ENCODE measurements around the gene GMPR. TPM values are rescaled to one million over a fixed set of nuclear protein-coding genes. Genes with fewer than 3 reads are reported as not detected.

The GMPR gene
- total RNA-seq, 1 experiment from 2014 or later, result 24.0 TPM

- RAD21 ChIA-PET (ENCODE audit: low non-redundant PET in 1 of 2, low total read pairs in 2 of 2, uncharacterized antibody in 2 of 2, unreplicated experiment in 2 of 2), result no interaction called here
- Histone ChIP-seq H3K27ac (ENCODE audit: low read depth, low read length) (no peak overlapping the region), H2AFZ (ENCODE audit: low read depth, low read length, poor library complexity, severe bottlenecking) (no peak overlapping the region), H3K4me1 (ENCODE audit: control insufficient read depth in 1 of 2, insufficient read depth in 2 of 2, low read length in 2 of 2) (peaks cover 13 to 41% of the 10 kb centered on the region in 2 experiments; a peak in 3 of 4 replicates), H3K4me2 (ENCODE audit: low read length) (no peak overlapping the region), H3K9me2 (ENCODE audit: insufficient read depth) (no peaks in the 10 kb centered on the region), H3K9me3 (ENCODE audit: control insufficient read depth in 1 of 2, insufficient read depth in 1 of 2, low read depth in 1 of 2, low read length in 2 of 2) (no peaks in the 10 kb centered on the region), H3K36me3 (ENCODE audit: control insufficient read depth in 1 of 2, insufficient read depth in 2 of 2, low read length in 2 of 2) (no peaks in the 10 kb centered on the region), H3K79me2 (ENCODE audit: insufficient read depth, low read length) (no peaks in the 10 kb centered on the region), H3K4me3 (replicated peaks in 1 of 2; ENCODE audit: low read depth in 1 of 2, low read length in 2 of 2) (no peak overlapping the region), H3K27me3 (ENCODE audit: insufficient read depth, low read length) (no peaks in the 10 kb centered on the region), H4K20me1 (ENCODE audit: insufficient read depth) (no peaks in the 10 kb centered on the region), H3K9ac (ENCODE audit: low read length) (no peak overlapping the region)
- no peak for TF ChIP-seq MAX (IDR thresholded peaks at IDR 0.05)
- TF ChIP-seq SRF (IDR thresholded peaks at IDR 0.05; ENCODE audit: low read depth), result no peak
- no peak for TF ChIP-seq SP1 (IDR thresholded peaks at IDR 0.05; ENCODE audit: low read depth)
- no peak for TF ChIP-seq JUND (IDR thresholded peaks at IDR 0.05)
- TF ChIP-seq POLR2AphosphoS5 (IDR thresholded peaks at IDR 0.05; ENCODE audit: low read depth, low read length), result no peak
- no peak for TF ChIP-seq CEBPB (IDR thresholded peaks at IDR 0.05; ENCODE audit: low read depth)
- CTCF ChIA-PET, result interaction anchor here (0.6 kb wide), 1 partner anchor 37 kb away, joined by 3 read pairs; no protein-coding TSS in a partner anchor
- intact Hi-C loops (cut with micrococcal nuclease), result no loop called here
- POLR2A ChIA-PET, result interaction anchor here (0.9 to 1.1 kb wide), 2 partner anchors 9 to 99 kb away, joined by 3 to 5 read pairs; partner anchors contain the start of gene GMPR
- DNase-seq (ENCODE audit: low read depth, low spot score), result no peak
- no TSS peak for BruUV-seq (replicated peaks)
- ATAC-seq, result no peak
These were observed 99.0 kb downstream of the GMPR start for GRCh38 chr6:16337295-16337975.

GRCh38 chr6:16338577-16339264 lies 100.3 kb downstream of the GMPR start:
- Histone ChIP-seq H4K20me1 (ENCODE audit: insufficient read depth) (no peaks in the 10 kb centered on the region), H3K4me1 (ENCODE audit: control insufficient read depth in 1 of 2, insufficient read depth in 2 of 2, low read length in 2 of 2) (peaks cover 10 to 40% of the 10 kb centered on the region in 2 experiments; a peak in 3 of 4 replicates), H2AFZ (ENCODE audit: low read depth, low read length, poor library complexity, severe bottlenecking) (no peak overlapping the region), H3K36me3 (ENCODE audit: control insufficient read depth in 1 of 2, insufficient read depth in 2 of 2, low read length in 2 of 2) (no peaks in the 10 kb centered on the region), H3K4me3 (replicated peaks in 1 of 2; ENCODE audit: low read depth in 1 of 2, low read length in 2 of 2) (peak overlapping the region in 1 of 2 experiments; percentile 38; a peak in 1 of 4 replicates), H3K79me2 (ENCODE audit: insufficient read depth, low read length) (no peaks in the 10 kb centered on the region), H3K9me3 (ENCODE audit: control insufficient read depth in 1 of 2, insufficient read depth in 1 of 2, low read depth in 1 of 2, low read length in 2 of 2) (no peaks in the 10 kb centered on the region), H3K9me2 (ENCODE audit: insufficient read depth) (no peaks in the 10 kb centered on the region), H3K27me3 (ENCODE audit: insufficient read depth, low read length) (no peaks in the 10 kb centered on the region), H3K27ac (ENCODE audit: low read depth, low read length) (no peak overlapping the region; the same call in 1 of the 2 replicates), H3K4me2 (ENCODE audit: low read length) (peak overlapping the region; percentile 71), H3K9ac (ENCODE audit: low read length) (peak overlapping the region; percentile 36)
- RAD21 ChIA-PET (ENCODE audit: low non-redundant PET in 1 of 2, low total read pairs in 2 of 2, uncharacterized antibody in 2 of 2, unreplicated experiment in 2 of 2), result interaction anchor here in 1 of 2 experiments (1.2 kb wide), 1 partner anchor 19 kb away, joined by 3 read pairs; no protein-coding TSS in a partner anchor
- intact Hi-C loops (cut with micrococcal nuclease), result no loop called here
- BruUV-seq (replicated peaks), result no TSS peak
- CTCF ChIA-PET, result interaction anchor here (1.8 kb wide), 2 partner anchors 9 to 424 kb away, joined by 4 to 5 read pairs; no protein-coding TSS in a partner anchor
- TF ChIP-seq SP1 (IDR thresholded peaks at IDR 0.05; ENCODE audit: low read depth) (peak; percentile 58), RAD21 (IDR thresholded peaks at IDR 0.05; ENCODE audit: low read depth) (peak; percentile 50), FOSL1 (IDR thresholded peaks at IDR 0.05; ENCODE audit: low read depth) (peak; percentile 53; the same call in 1 of the 2 replicates), ZNF274 (IDR thresholded peaks at IDR 0.05; ENCODE audit: low read depth, low read length) (no peak), SRF (IDR thresholded peaks at IDR 0.05; ENCODE audit: low read depth) (no peak), YY1 (IDR thresholded peaks at IDR 0.05; ENCODE audit: extremely low read depth, insufficient replicate concordance, low read depth, low read length) (no peak), CTCF (IDR thresholded peaks at IDR 0.05 in 2 of 3, conservative IDR thresholded peaks at IDR 0.05 in 1 of 3; ENCODE audit: borderline replicate concordance in 1 of 3, insufficient read depth in 1 of 3, low read depth in 2 of 3, low read length in 2 of 3) (peak; percentile 31 to 75 (median 68); a peak in 5 of 6 replicates), JUND (IDR thresholded peaks at IDR 0.05) (peak; percentile 58; the same call in 1 of the 2 replicates), CBX3 (IDR thresholded peaks at IDR 0.05; ENCODE audit: low read depth) (peak; percentile 39; the same call in 1 of the 2 replicates), MAX (IDR thresholded peaks at IDR 0.05) (peak; percentile 52; the same call in 1 of the 2 replicates), SIN3A (IDR thresholded peaks at IDR 0.05; ENCODE audit: low read depth) (0 out of 2 replicates have a peak, but pooled peaks have one; percentile 19)
- ATAC-seq (peak; percentile 95), DNase-seq (ENCODE audit: low read depth, low spot score) (no peak)
- POLR2A ChIA-PET, result no interaction called here
